HG03280 (cell line): ENCODE measurements around the gene EIF4G3.
"Not testable (repeated sequence)": the region's sequence is repeated elsewhere in the genome, so short reads cannot be mapped to it uniquely, and the experiment has no call there.

Experiments
- ATAC-seq: cut with Tn5 transposase; IDR thresholded peaks from one replicate; pipeline ENCODE4 v1.9.1; 2021; ENCODE audit warnings: mild to moderate bottlenecking, moderate library complexity; ENCODE audit not compliant: unreplicated experiment

Gene EIF4G3

DNA sequence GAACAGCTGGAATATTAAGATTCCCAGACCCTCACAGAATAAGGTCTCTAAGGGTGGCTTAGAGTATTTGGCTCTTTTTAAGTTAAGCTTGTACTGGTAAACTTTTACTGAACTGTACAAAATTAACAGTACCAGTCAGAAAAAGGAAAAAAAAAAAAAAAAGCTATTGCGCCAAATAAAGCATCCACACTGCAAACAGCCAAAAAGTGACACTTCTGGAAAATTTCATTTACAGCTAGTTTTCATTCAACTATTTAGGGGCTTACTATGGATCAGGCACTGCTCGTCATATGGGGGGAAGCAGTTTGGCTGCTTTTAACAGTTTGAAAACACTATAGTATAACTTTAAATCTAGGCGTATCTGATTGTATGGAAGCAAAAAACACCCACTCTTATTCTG, 139.6 kb downstream of the EIF4G3 start:
- ATAC-seq, result no peak

DNA sequence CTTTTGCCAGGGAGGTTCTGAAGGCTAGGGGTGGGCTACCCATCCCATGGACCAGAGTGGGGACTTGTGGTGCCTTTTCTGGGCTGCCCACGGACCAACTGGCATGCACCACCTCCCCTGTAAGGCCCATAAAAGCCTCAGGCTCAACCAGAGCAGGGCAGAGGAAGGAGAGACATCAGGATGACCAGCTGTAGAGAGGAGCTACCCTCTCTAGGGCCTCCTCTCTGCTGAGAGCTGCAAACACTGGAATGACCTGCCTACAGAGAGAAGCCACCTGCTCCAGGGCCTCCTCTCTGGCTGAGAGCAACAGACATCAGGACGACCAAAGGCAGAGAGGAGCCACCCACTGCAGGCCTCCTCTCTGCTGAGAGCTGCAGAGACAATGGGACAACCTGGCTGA, 140.9 kb downstream of the EIF4G3 start:
- ATAC-seq, result no peak

DNA sequence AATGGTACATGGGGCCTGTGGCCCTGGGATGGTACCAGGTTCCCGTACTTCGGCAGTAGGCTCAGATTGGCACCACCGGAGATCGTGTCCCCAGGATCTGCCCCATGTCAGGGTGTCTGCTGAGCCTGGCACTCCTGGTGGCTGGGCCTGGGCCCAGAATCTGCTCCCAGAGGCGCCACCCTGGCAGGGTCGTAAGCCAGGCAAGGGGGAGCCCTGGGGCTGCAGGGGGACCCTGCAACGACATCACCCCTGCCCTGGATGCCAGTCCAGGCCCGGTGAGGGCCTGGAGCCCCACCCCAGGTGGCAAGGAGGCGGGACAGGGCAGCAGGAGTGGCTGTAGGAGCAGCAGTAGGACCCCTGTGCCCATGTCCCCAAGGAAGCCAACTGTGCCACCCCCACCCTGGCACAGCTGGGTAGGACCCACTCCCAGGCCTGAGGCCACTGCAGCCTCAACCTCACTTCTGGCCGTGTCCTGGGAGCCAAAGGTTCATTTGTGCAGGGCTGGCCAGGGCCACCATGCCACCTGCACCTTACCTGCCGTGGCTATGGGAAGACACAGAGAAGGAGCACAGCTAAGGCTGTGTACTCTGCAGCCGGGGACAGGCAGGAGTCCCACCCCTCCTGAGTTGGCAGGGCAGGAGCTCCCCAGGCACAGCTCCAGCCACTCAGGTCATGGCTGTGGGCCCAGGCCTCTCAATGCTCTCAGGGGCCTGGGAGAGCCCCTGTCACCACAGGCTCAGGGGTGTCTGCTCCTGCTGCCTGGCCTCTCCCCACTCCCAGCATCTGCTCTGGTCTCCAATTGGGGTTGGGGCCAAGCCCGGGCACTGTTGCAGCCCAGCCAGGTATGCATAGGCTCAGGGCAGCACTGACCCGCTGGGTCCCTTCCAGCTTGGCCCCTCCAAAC, 141.7 kb downstream of the EIF4G3 start:
- no peak for ATAC-seq

DNA sequence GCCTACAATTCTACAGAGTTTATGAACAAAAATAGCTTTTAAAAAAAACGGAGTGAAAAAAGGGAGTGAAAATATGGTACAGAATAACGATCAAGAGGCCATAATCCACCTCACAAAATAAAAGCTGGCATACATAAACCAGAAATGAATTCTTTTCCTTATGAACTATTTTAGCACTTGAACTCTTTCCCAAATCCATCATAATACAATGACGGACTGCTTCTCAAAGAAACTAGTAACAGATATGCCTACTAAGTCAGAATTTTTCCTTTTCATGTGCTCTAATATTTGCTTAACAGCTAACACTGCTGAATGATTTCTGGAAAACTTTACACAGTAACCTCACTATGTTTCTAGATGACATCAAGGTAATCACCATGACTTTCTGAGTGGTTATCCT, 144.0 kb downstream of the EIF4G3 start:
- ATAC-seq, result no peak

GRCh38 chr1:21030181-21030580, 146.5 kb downstream of the EIF4G3 start:
- ATAC-seq, result no peak

DNA sequence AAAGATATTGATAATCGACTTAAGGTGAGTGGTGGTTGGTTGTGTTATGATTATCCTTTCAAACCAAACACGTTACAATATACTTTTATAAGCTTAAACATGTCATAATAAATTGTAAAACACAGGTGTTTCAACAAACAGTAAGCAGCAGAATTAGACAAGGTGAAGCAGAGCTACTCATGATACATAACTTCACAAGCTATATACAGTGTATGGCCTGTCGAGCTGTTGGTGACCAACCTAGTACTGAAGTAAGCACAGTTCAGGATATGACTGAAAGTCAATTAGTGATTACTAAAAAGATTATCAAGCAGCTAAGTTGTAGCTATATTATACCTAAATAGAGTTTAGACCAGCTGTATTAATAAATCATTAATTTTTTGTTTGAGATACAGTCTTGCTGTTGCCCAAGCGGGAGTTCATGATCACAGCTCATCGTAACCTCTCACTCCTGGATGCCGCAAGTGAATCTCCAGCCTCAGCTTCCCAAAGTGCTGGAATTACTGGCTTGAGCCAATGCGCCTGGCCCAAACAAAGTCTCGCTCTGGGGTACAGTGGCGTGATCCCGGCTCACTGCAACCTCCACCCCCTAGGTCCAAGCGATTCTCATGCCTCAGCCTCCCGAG, 148.1 kb downstream of the EIF4G3 start:
- ATAC-seq, result no peak

DNA sequence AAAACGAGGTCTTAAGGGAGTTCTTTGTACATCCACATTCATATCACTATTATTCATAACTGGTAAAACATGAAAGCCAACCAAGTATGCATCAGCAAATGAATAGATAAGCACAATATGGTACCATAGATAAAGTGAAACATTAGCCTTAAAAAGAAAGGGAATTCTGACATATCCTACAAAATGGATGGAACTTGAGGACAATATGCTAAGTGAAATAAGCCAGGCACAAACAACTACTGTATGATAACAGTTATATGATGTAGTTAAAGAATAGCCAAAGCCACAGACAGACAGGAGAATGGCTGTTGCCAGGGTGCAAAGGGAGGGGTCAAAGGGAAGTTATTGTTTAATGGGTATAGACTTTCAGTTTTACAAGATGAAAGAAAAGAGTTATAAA, 148.9 kb downstream of the EIF4G3 start:
- ATAC-seq, result no peak

- ATAC-seq, result no peak
Observed at GRCh38 chr1:21024918-21025317, 151.8 kb downstream of the EIF4G3 start.

DNA sequence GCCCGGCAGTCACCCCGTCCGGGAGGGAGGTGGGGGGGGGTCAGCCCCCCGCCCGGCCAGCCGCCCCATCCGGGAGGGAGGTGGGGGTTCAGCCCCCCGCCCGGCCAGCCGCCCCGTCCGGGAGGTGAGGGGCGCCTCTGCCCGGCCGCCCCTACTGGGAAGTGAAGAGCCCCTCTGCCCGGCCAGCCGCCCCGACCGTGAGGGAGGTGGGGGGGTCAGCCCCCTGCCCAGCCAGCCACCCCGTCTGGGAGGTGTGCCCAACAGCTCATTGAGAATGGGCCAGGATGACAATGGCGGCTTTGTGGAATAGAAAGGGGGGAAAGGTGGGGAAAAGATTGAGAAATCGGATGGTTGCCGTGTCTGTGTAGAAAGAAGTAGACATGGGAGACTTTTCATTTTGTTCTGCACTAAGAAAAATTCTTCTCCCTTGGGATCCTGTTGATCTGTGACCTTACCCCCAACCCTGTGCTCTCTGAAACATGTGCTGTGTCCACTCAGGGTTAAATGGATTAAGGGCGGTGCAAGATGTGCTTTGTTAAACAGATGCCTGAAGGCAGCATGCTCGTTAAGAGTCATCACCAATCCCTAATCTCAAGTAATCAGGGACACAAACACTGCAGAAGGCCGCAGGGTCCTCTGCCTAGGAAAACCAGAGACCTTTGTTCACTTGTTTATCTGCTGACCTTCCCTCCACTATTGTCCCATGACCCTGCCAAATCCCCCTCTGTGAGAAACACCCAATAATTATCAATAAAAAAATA, 152.4 kb downstream of the EIF4G3 start:
- ATAC-seq, result not testable (repeated sequence)

- ATAC-seq, result peak; percentile 95
Observed at GRCh38 chr1:21022279-21023040, 154.2 kb downstream of the EIF4G3 start.

DNA sequence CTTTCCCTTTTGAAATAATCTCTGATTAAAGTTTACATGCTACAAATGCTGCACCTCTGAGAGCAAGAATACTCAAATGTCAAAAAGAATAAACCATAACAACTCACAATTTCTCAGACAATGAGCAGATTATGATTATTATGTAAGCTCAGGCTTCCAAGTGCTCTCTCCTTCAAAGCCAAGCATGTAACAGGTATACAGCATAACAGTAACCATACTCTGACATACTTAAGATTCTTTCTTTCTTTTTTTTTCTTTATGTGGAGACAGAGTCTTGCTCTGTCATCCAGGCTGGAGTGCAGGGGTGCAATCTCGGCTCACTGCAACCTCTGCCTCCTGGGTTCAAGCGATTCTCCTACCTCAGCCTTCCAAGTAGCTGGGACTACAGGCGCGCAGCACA, 155.4 kb downstream of the EIF4G3 start:
- no peak for ATAC-seq

DNA sequence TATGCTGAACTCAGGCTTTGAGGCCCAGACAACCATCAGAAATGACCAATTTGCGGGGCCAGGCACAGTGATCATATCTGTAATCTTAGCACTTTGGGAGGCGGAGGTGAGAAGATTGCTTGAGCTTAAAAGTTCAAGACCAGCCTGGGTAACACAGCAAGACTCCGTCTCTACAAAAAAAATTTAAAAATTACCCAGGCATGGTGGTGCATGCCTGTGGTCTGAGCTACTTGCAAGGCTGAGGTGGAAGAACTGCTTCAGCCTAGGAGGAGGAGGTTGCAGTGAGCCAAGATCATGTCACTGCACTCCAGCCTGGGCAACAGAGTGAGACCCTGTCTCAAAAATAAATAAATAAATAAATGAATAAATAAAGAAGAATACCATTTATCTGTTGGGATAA, 156.5 kb downstream of the EIF4G3 start:
- no peak for ATAC-seq

DNA sequence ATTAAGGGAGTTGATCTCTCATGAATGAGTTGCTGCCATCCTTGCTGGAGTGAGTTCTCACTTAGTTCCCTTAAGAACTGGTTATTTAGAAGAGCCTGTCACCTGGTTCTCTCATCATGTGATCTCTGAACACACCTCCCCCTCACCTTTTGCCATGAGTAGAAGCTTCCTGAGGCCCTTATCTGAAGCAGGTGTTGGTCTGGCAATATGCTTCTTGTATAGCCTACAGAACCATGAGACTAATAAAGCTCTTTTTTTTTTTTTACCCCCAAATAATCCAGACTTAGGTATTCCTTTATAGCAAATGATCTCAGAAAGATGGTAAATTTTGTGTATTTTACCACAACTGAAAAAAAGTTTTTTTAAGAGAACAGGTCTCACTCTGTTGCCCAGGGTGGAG, 158.0 kb downstream of the EIF4G3 start:
- no peak for ATAC-seq

- ATAC-seq, result no peak
Observed at GRCh38 chr1:21013510-21013909, 163.2 kb downstream of the EIF4G3 start.

DNA sequence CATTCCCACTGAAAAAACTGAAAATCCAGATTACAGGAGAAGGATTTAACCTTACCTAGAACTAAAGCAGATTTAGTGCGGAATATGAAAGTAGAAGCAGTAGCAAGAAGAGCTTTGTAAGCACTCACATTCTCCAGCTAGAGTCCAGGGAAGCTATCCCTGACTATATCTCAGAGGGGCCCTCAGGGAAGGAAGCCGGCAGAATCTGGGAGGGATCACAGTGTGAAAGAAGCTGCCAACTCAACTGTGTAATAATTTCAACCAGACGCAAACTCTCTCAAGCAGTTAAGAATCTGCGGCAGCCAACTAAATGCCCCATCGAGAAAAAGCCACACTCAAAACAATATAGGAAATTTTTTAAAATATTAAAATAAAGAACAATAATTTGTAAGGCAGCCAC, 163.8 kb downstream of the EIF4G3 start:
- ATAC-seq, result no peak

DNA sequence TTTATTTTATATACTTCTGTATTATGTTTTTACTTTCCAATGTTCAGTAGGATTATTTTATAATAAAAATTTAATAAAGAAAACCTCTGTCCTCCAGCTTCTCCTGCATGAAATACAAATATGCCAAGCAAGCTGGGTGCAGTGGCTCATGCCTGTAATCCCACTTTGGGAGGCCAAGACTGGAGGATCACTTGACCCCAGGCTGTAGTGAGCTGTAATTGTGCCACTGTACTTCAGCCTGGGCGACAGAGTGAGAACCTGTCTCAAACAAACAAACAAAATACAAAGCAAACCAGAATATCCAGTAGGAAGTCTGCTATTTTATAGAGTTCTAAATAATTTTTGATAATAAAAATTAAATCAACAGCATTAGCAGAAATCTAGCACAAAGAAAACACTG, 168.8 kb downstream of the EIF4G3 start:
- no peak for ATAC-seq

DNA sequence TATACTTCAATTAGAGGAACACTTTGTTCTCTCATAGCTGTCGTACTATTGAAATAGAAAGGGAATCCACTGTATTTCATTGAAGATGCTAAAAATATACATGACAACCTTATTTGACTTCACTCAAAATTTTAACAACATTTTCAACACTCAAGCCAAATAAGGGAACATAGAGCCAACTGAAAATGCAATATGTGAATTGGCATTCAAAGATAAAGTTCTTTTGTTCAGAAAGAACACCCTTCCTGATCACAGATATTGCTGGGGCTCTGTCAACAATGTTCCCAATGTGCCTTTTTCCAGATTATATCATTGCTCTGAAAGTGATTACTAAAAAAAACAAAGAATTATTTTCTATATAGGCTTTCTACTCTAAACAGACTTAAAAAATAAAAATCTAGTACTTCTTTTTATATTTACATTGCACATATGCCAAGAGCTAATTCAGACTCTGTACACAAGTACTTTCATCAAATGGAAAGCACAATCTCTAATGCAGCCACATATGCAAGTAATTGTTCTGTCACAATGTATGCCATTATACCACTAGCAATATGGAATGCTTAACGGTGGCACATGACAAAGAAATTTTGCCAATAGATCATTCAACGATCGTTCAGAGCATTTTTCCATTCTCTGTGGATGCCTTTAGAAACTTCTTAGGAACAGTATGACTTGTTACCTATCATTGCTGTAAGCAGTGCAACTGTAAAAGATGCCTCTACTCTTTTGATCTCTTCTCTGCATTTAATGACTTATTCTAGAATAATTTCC, 171.0 kb downstream of the EIF4G3 start:
- no peak for ATAC-seq

- no peak for ATAC-seq
Observed at GRCh38 chr1:21003281-21004045, 173.2 kb downstream of the EIF4G3 start.

DNA sequence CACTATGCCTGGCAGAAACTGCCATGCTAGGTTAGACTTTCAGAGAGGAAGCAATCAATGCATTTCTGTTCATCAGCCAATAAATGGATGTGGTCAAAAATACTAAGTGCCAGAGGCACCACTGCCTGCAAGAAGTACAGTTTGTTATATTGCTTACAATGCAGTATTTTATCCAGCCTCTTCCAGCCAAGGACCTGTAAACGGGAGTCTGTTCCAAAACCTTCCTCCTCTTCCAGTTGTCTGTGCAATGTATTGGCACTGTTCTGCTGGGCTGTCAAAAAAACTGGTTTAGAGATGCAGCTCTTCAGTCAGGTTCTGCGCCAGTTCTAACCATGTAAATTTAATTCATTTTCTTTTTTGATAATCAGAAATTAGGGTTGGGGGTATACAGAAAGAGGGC, 175.7 kb downstream of the EIF4G3 start:
- ATAC-seq, result no peak

DNA sequence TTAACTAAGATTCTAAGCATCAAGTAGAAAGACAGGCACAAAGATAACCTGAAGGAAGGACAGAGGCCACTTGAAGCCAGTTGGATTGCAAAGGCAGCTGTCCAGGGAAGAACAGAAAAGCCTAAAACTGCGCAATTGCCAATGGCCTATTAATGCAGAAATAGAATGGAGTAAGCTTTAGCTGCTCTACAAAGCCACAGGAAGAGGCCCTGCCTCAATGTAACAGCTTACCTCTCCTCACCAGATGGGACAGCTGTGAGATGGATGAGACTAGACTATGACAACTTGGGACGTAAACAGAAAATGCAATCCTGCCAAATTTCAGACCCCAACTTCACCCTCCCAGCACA, 176.5 kb downstream of the EIF4G3 start:
- no peak for ATAC-seq
